CD4-positive, alpha-beta T cell treated with Interleukin-2 at 100 ng/mL for 4 hours (primary cell): ENCODE measurements around the gene TDG.

Experiments used
- DNase-seq: peaks from one replicate; pipeline ENCODE4 v3.0.0-alpha.2; 2020; ENCODE audit warnings: low spot score

Gene TDG

GRCh38 chr12:103965590-103966504 is at the start of gene TDG:
Gene TDG (plus strand): TSS chr12:103965872. CDS start chr12:103966038, 166 bp downstream.
- peak; percentile 98 for DNase-seq

GRCh38 chr12:103917873-103918272 is 47.8 kb upstream of the TDG start:
- no peak for DNase-seq

- peak; percentile 61 for DNase-seq
These were observed 40.7 kb upstream of the TDG start for GRCh38 chr12:103924761-103925641.

GRCh38 chr12:103928682-103929045 is 37.0 kb upstream of the TDG start:
- peak; percentile 60 for DNase-seq

GRCh38 chr12:103929046-103929783 is 36.5 kb upstream of the TDG start:
- DNase-seq = peak; percentile 91

GRCh38 chr12:103929784-103930033 is 36.0 kb upstream of the TDG start:
- DNase-seq = no peak

GRCh38 chr12:103930034-103930786 is 35.5 kb upstream of the TDG start, which contains the start of gene HSP90B1:
Gene HSP90B1 (plus strand): TSS chr12:103930410. CDS start chr12:103930516, 106 bp downstream.
- DNase-seq = peak; percentile 100

- peak; percentile 14 for DNase-seq
These were observed 34.6 kb upstream of the TDG start for GRCh38 chr12:103930787-103931735.

GRCh38 chr12:103933237-103933636 is 32.4 kb upstream of the TDG start:
- no peak for DNase-seq

GRCh38 chr12:103936679-103937078 is 29.0 kb upstream of the TDG start:
- no peak for DNase-seq

- DNase-seq = no peak
These were observed 20.7 kb upstream of the TDG start for GRCh38 chr12:103944964-103945363.

GRCh38 chr12:103947871-103948555 is 17.7 kb upstream of the TDG start:
- DNase-seq = no peak

- DNase-seq = no peak
These were observed 16.8 kb upstream of the TDG start for GRCh38 chr12:103948746-103949406.

- DNase-seq = no peak
These were observed 13.2 kb upstream of the TDG start for GRCh38 chr12:103952497-103952896.

GRCh38 chr12:103955811-103956508 is 9.7 kb upstream of the TDG start:
- no peak for DNase-seq

GRCh38 chr12:103956509-103957027 is 9.1 kb upstream of the TDG start:
- no peak for DNase-seq

GRCh38 chr12:103957865-103958388 is 7.7 kb upstream of the TDG start:
- no peak for DNase-seq

GRCh38 chr12:103958621-103959020 is 7.1 kb upstream of the TDG start:
- no peak for DNase-seq
